Islet of Langerhans (tissue), 1 donor: ENCODE data around the gene CLCN3.
"Not testable (repeated sequence)": the region's sequence is repeated elsewhere in the genome, so short reads cannot be mapped to it uniquely, and the experiment has no call there.

Experiments
- FAIRE-seq: peaks from one replicate; lab custom pipeline; 2011; peaks lifted over from hg19 to GRCh38; lab: Jason Lieb, UNC

CLCN3 gene

GRCh38 chr4:169657470-169658107, 37.2 kb downstream of the CLCN3 start:
- FAIRE-seq: peak; percentile 84

GRCh38 chr4:169658196-169658595, 37.8 kb downstream of the CLCN3 start:
- FAIRE-seq: no peak

GRCh38 chr4:169658975-169659715, 38.8 kb downstream of the CLCN3 start:
- no peak for FAIRE-seq

- peak; percentile 100 for FAIRE-seq
Observed at GRCh38 chr4:169659716-169660670, 39.6 kb downstream of the CLCN3 start.

GRCh38 chr4:169660929-169661328, 40.6 kb downstream of the CLCN3 start:
- no peak for FAIRE-seq

- FAIRE-seq: peak; percentile 84
Observed at GRCh38 chr4:169661761-169662160, 41.4 kb downstream of the CLCN3 start.

GRCh38 chr4:169662206-169662605, 41.8 kb downstream of the CLCN3 start:
- no peak for FAIRE-seq

GRCh38 chr4:169663402-169663801, 43.0 kb downstream of the CLCN3 start:
- FAIRE-seq: no peak

- peak; percentile 95 for FAIRE-seq
Observed at GRCh38 chr4:169663831-169664230, 43.5 kb downstream of the CLCN3 start.

GRCh38 chr4:169664615-169665014, 44.2 kb downstream of the CLCN3 start:
- FAIRE-seq: no peak

- no peak for FAIRE-seq
Observed at GRCh38 chr4:169665046-169665737, 44.8 kb downstream of the CLCN3 start.

- FAIRE-seq: peak; percentile 81
Observed at GRCh38 chr4:169668069-169668721, 47.8 kb downstream of the CLCN3 start.

GRCh38 chr4:169675825-169676224, 55.4 kb downstream of the CLCN3 start:
- no peak for FAIRE-seq

- FAIRE-seq: peak; percentile 79
Observed at GRCh38 chr4:169677150-169677748, 56.9 kb downstream of the CLCN3 start.

- not testable (repeated sequence) for FAIRE-seq
Observed at GRCh38 chr4:169678486-169678885, 58.1 kb downstream of the CLCN3 start.

GRCh38 chr4:169678951-169679591, 58.7 kb downstream of the CLCN3 start:
- FAIRE-seq: not testable (repeated sequence)

GRCh38 chr4:169682372-169683047, 62.1 kb downstream of the CLCN3 start:
- FAIRE-seq: no peak

- FAIRE-seq: peak; percentile 95
Observed at GRCh38 chr4:169689681-169690080, 69.3 kb downstream of the CLCN3 start.

GRCh38 chr4:169690787-169691186, 70.4 kb downstream of the CLCN3 start:
- FAIRE-seq: peak; percentile 9

GRCh38 chr4:169698331-169698730, 78.0 kb downstream of the CLCN3 start:
- FAIRE-seq: no peak
